ENCODE measurements around the gene JUN. TPM values are rescaled to one million over a fixed set of nuclear protein-coding genes. Genes with fewer than 3 reads are reported as not detected.

The JUN gene
- total RNA-seq, 4 donors from 2014 or later = 41.2 to 104 (median 90.8) TPM

- TF ChIP-seq POLR2A (IDR thresholded peaks at IDR 0.05) (no peak), CTCF (IDR thresholded peaks at IDR 0.05 in 4 of 5, conservative IDR thresholded peaks at IDR 0.05 in 1 of 5) (no peak)
- no peak for ATAC-seq
- DNase-seq = no peak
- Histone ChIP-seq H3K4me3 (no peak overlapping the region), H3K9me3 (no peaks in the 10 kb centered on the region), H3K36me3 (no peaks in the 10 kb centered on the region), H3K27me3 (no peaks in the 10 kb centered on the region), H3K27ac (no peak overlapping the region), H3K4me1 (peaks cover 0 to 6% of the 10 kb centered on the region in 2 donors)
- intact Hi-C loops (cut with DNase I; ENCODE audit: low total_unique reads) = no loop called here
- in situ Hi-C loops (cut with MboI; ENCODE audit: low sequenced_read_pairs in 4 of 4) = no loop called here
These were observed 34.2 kb upstream of the JUN start for GRCh38 chr1:58818075-58818474.

GRCh38 chr1:58816747-58817221, 32.9 kb upstream of the JUN start:
- ATAC-seq (no peak), DNase-seq (no peak)
- H3K27ac ChIP-seq = peak overlapping the region; percentile 89 to 94 (median 92)
- H3K4me1 ChIP-seq = peaks cover 0 to 6% of the 10 kb centered on the region in 2 donors
- intact Hi-C loops (cut with DNase I; ENCODE audit: low total_unique reads) = loop anchor here (1.0 kb wide), 1 partner anchor 32 kb away; the partner anchor contains the start of gene JUN
- peak overlapping the region; percentile 71 to 82 (median 72) for H3K4me3 ChIP-seq
- in situ Hi-C loops (cut with MboI; ENCODE audit: low sequenced_read_pairs in 4 of 4) = no loop called here
- no peaks in the 10 kb centered on the region for H3K27me3 ChIP-seq
- H3K9me3 ChIP-seq = no peaks in the 10 kb centered on the region
- H3K36me3 ChIP-seq = no peaks in the 10 kb centered on the region
- TF ChIP-seq POLR2A (IDR thresholded peaks at IDR 0.05) = no peak
- no peak for TF ChIP-seq CTCF (IDR thresholded peaks at IDR 0.05 in 4 of 5, conservative IDR thresholded peaks at IDR 0.05 in 1 of 5)

GRCh38 chr1:58816072-58816746, 32.4 kb upstream of the JUN start:
- peak in 1 of 5 experiments; percentile 30 for TF ChIP-seq CTCF (IDR thresholded peaks at IDR 0.05 in 4 of 5, conservative IDR thresholded peaks at IDR 0.05 in 1 of 5)
- TF ChIP-seq POLR2A (IDR thresholded peaks at IDR 0.05) = peak; percentile 37 to 50
- Histone ChIP-seq H3K4me3 (peak overlapping the region; percentile 71 to 82 (median 72)), H3K36me3 (no peaks in the 10 kb centered on the region), H3K4me1 (peaks cover 0 to 6% of the 10 kb centered on the region in 2 donors), H3K9me3 (no peaks in the 10 kb centered on the region), H3K27me3 (no peaks in the 10 kb centered on the region), H3K27ac (peak overlapping the region; percentile 89 to 94 (median 92))
- ATAC-seq (peak; percentile 79 to 81), DNase-seq (peak; percentile 69 to 84)
- intact Hi-C loops (cut with DNase I; ENCODE audit: low total_unique reads) (loop anchor here (1.0 kb wide), 1 partner anchor 32 kb away; the partner anchor contains the start of gene JUN), in situ Hi-C loops (cut with MboI; ENCODE audit: low sequenced_read_pairs in 4 of 4) (no loop called here)

GRCh38 chr1:58815686-58816071, 31.8 kb upstream of the JUN start:
- peak in 1 of 2 donors; percentile 4 for DNase-seq
- peak; percentile 45 to 60 for ATAC-seq
- Histone ChIP-seq H3K4me1 (peaks cover 0 to 6% of the 10 kb centered on the region in 2 donors), H3K4me3 (peak overlapping the region; percentile 71 to 82 (median 72)), H3K9me3 (no peaks in the 10 kb centered on the region), H3K27ac (peak overlapping the region; percentile 89 to 94 (median 92)), H3K27me3 (no peaks in the 10 kb centered on the region), H3K36me3 (no peaks in the 10 kb centered on the region)
- in situ Hi-C loops (cut with MboI; ENCODE audit: low sequenced_read_pairs in 4 of 4) = no loop called here
- intact Hi-C loops (cut with DNase I; ENCODE audit: low total_unique reads) = loop anchor here (1.0 kb wide), 1 partner anchor 31 kb away; the partner anchor contains the start of gene JUN
- TF ChIP-seq POLR2A (IDR thresholded peaks at IDR 0.05) (no peak), CTCF (IDR thresholded peaks at IDR 0.05 in 4 of 5, conservative IDR thresholded peaks at IDR 0.05 in 1 of 5) (no peak)
